Measurements from ENCODE around the gene SYT15. TPM values are rescaled to one million over a fixed set of nuclear protein-coding genes. Genes with fewer than 3 reads are reported as not detected.

Gene SYT15
- total and polyA plus RNA-seq, 2 donors (not counting 1 experiment from before 2014, with no cell fraction given): 0.18 to 0.94 TPM

- CTCF ChIA-PET: interaction anchor here (1.7 kb wide), 1 partner anchor 9 kb away, joined by 4 read pairs; no protein-coding TSS in a partner anchor
- Histone ChIP-seq H3K36me3 (replicated peaks in 1 of 2; ENCODE audit: control extremely low read depth in 1 of 2, control insufficient read depth in 1 of 2, extremely low read depth in 1 of 2, insufficient read depth in 2 of 2, low read length in 1 of 2) (no peaks in the 10 kb centered on the region), H4K20me1 (ENCODE audit: control insufficient read depth, insufficient read depth, low read length, poor library complexity, severe bottlenecking) (no peaks in the 10 kb centered on the region), H3K4me1 (ENCODE audit: control insufficient read depth in 2 of 2, insufficient read depth in 2 of 2, low read length in 2 of 2) (peaks cover 9 to 12% of the 10 kb centered on the region in 2 donors), H3K79me2 (ENCODE audit: control insufficient read depth, insufficient read depth, low read length) (no peaks in the 10 kb centered on the region), H3K4me2 (replicated peaks; ENCODE audit: low read depth, low read length, poor library complexity, severe bottlenecking) (no peak overlapping the region), H2AFZ (ENCODE audit: insufficient read depth, low read depth, low read length, poor library complexity, severe bottlenecking) (no peak overlapping the region), H3K9me3 (ENCODE audit: control extremely low read depth in 1 of 3, control insufficient read depth in 2 of 3, insufficient read depth in 1 of 3, low read length in 2 of 3) (peaks cover 0 to 4% (median 0%) of the 10 kb centered on the region in 3 donors), H3K27ac (ENCODE audit: low read length in 2 of 2) (no peak overlapping the region), H3K4me3 (ENCODE audit: control extremely low read depth in 1 of 5, extremely low read depth in 1 of 5, insufficient read depth in 1 of 5, low read depth in 2 of 5, low read length in 4 of 5) (no peak overlapping the region), H3K27me3 (replicated peaks in 1 of 4; ENCODE audit: control extremely low read depth in 1 of 4, control insufficient read depth in 3 of 4, insufficient read depth in 4 of 4, low read length in 3 of 4) (peaks cover 0 to 38% (median 18%) of the 10 kb centered on the region in 4 experiments), H3K9ac (ENCODE audit: low read length) (no peak overlapping the region)
- no peak for TF ChIP-seq CTCF (IDR thresholded peaks at IDR 0.05)
- no peak for TF ChIP-seq EZH2 (IDR thresholded peaks at IDR 0.05; ENCODE audit: borderline replicate concordance, insufficient read depth, low read depth, low read length, poor library complexity, severe bottlenecking)
- POLR2A ChIA-PET: no interaction called here
- Mint-ChIP-seq H3K4me1 (peaks cover 18% of the 10 kb centered on the region), H3K27ac (no peak overlapping the region), H3K9me3 (ENCODE audit: insufficient read depth) (no peaks in the 10 kb centered on the region), H3K4me3 (no peak overlapping the region), H3K27me3 (peaks cover 6% of the 10 kb centered on the region)
- ATAC-seq (ENCODE audit: low read depth): no peak
- DNase-seq: no peak
- intact Hi-C loops (cut with micrococcal nuclease): no loop called here
- WGBS (ENCODE audit: insufficient coverage): 94% methylated on average over 5 of the region's 5 CpGs
Measured at GRCh38 chr10:46559231-46559671, 19.7 kb upstream of the SYT15 start.

- Mint-ChIP-seq H3K27me3 (peaks cover 6% of the 10 kb centered on the region), H3K4me3 (no peak overlapping the region), H3K9me3 (ENCODE audit: insufficient read depth) (no peaks in the 10 kb centered on the region), H3K4me1 (peaks cover 18% of the 10 kb centered on the region), H3K27ac (no peak overlapping the region)
- 79% methylated on average over 5 of the region's 5 CpGs for WGBS (ENCODE audit: insufficient coverage)
- Histone ChIP-seq H3K79me2 (ENCODE audit: control insufficient read depth, insufficient read depth, low read length) (no peaks in the 10 kb centered on the region), H4K20me1 (ENCODE audit: control insufficient read depth, insufficient read depth, low read length, poor library complexity, severe bottlenecking) (no peaks in the 10 kb centered on the region), H3K27me3 (replicated peaks in 1 of 4; ENCODE audit: control extremely low read depth in 1 of 4, control insufficient read depth in 3 of 4, insufficient read depth in 4 of 4, low read length in 3 of 4) (peaks cover 0 to 30% (median 17%) of the 10 kb centered on the region in 4 experiments), H2AFZ (ENCODE audit: insufficient read depth, low read depth, low read length, poor library complexity, severe bottlenecking) (no peak overlapping the region), H3K4me1 (ENCODE audit: control insufficient read depth in 2 of 2, insufficient read depth in 2 of 2, low read length in 2 of 2) (peaks cover 9 to 12% of the 10 kb centered on the region in 2 donors), H3K27ac (ENCODE audit: low read length in 2 of 2) (no peak overlapping the region), H3K4me3 (ENCODE audit: control extremely low read depth in 1 of 5, extremely low read depth in 1 of 5, insufficient read depth in 1 of 5, low read depth in 2 of 5, low read length in 4 of 5) (no peak overlapping the region), H3K9ac (ENCODE audit: low read length) (no peak overlapping the region), H3K36me3 (replicated peaks in 1 of 2; ENCODE audit: control extremely low read depth in 1 of 2, control insufficient read depth in 1 of 2, extremely low read depth in 1 of 2, insufficient read depth in 2 of 2, low read length in 1 of 2) (no peaks in the 10 kb centered on the region), H3K9me3 (ENCODE audit: control extremely low read depth in 1 of 3, control insufficient read depth in 2 of 3, insufficient read depth in 1 of 3, low read length in 2 of 3) (peaks cover 0 to 4% (median 0%) of the 10 kb centered on the region in 3 donors), H3K4me2 (replicated peaks; ENCODE audit: low read depth, low read length, poor library complexity, severe bottlenecking) (no peak overlapping the region)
- no peak for DNase-seq
- TF ChIP-seq EZH2 (IDR thresholded peaks at IDR 0.05; ENCODE audit: borderline replicate concordance, insufficient read depth, low read depth, low read length, poor library complexity, severe bottlenecking) (no peak), CTCF (IDR thresholded peaks at IDR 0.05) (no peak)
- POLR2A ChIA-PET: no interaction called here
- CTCF ChIA-PET: interaction anchor here (1.1 to 1.7 kb wide), 2 partner anchors 10 to 15 kb away, joined by 4 to 5 read pairs; no protein-coding TSS in a partner anchor
- no peak for ATAC-seq (ENCODE audit: low read depth)
- intact Hi-C loops (cut with micrococcal nuclease): no loop called here
Measured at GRCh38 chr10:46560381-46560780, 18.5 kb upstream of the SYT15 start.
